ENCODE results near the gene MDN1. TPM values are rescaled to one million over a fixed set of nuclear protein-coding genes. Genes with fewer than 3 reads are reported as not detected.
"Not testable (repeated sequence)": the region's sequence is repeated elsewhere in the genome, so short reads cannot be mapped to it uniquely, and the experiment has no call there.

The MDN1 gene
- total RNA-seq, 4 donors from 2014 or later, result 7.1 to 46.5 (median 34.5) TPM

DNA sequence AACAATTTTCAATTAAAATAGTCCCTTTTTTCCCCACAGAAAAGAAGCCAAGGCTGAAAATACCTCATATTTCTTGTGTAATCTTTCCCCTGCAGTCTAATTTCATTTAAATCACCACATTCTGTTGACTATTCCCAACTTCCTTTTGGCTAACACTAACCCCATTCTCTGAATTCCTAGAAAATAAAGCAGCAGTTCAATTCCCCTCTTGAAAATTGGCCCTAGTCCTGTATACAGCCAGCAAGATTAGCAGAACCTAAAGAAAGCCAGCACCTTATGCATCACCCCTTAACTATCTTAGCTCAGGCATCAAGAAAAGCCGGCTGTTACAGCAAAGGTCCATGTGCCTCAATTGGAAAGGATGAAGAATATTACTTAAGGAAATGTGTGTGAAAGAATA lies 69.7 kb downstream of the MDN1 start:
- no peak overlapping the region for H3K4me3 ChIP-seq
- DNase-seq, result no peak
- no peaks in the 10 kb centered on the region for H3K4me1 ChIP-seq
- intact Hi-C loops (cut with DNase I; ENCODE audit: low total_unique reads), result no loop called here
- no peaks in the 10 kb centered on the region for H3K9me3 ChIP-seq
- no peaks in the 10 kb centered on the region for H3K27me3 ChIP-seq
- H3K27ac ChIP-seq, result no peak overlapping the region
- TF ChIP-seq CTCF (IDR thresholded peaks at IDR 0.05) (no peak), POLR2A (IDR thresholded peaks at IDR 0.05) (no peak)
- no peaks in the 10 kb centered on the region for H3K36me3 ChIP-seq

- no peaks in the 10 kb centered on the region for H3K4me1 ChIP-seq
- TF ChIP-seq POLR2A (IDR thresholded peaks at IDR 0.05) (no peak), CTCF (IDR thresholded peaks at IDR 0.05) (no peak)
- H3K9me3 ChIP-seq, result no peaks in the 10 kb centered on the region
- no peak overlapping the region for H3K4me3 ChIP-seq
- no peaks in the 10 kb centered on the region for H3K36me3 ChIP-seq
- DNase-seq, result no peak
- intact Hi-C loops (cut with DNase I; ENCODE audit: low total_unique reads), result no loop called here
- H3K27ac ChIP-seq, result no peak overlapping the region
- H3K27me3 ChIP-seq, result no peaks in the 10 kb centered on the region
Observed at GRCh38 chr6:89745716-89746115, 73.9 kb downstream of the MDN1 start.

DNA sequence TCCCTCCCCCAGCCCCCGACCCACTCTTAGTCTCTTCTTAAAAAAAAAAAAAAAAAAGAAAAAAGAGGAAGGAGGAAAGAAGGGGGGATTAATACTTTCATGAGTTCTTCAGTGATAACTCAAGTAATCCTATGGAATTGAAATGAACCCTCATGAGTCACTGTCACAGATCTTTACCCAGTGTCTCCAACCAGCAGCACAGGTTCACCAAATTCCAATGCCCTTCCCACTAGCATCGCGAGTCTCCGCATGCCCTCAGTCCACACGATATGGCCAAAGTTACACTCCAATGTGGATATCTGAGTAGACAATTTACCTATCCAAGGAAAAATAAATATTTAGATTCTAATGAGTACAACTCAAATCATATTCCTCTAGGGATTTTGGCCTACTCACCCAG lies 74.5 kb downstream of the MDN1 start:
- H3K36me3 ChIP-seq, result no peaks in the 10 kb centered on the region
- no peak for DNase-seq
- no peak overlapping the region for H3K27ac ChIP-seq
- no peaks in the 10 kb centered on the region for H3K4me1 ChIP-seq
- no peak overlapping the region for H3K4me3 ChIP-seq
- H3K9me3 ChIP-seq, result no peaks in the 10 kb centered on the region
- intact Hi-C loops (cut with DNase I; ENCODE audit: low total_unique reads), result no loop called here
- H3K27me3 ChIP-seq, result no peaks in the 10 kb centered on the region
- TF ChIP-seq CTCF (IDR thresholded peaks at IDR 0.05) (no peak), POLR2A (IDR thresholded peaks at IDR 0.05) (no peak)

GRCh38 chr6:89736893-89737292 lies 82.7 kb downstream of the MDN1 start:
- H3K36me3 ChIP-seq, result no peaks in the 10 kb centered on the region
- H3K4me3 ChIP-seq, result no peak overlapping the region
- H3K9me3 ChIP-seq, result no peaks in the 10 kb centered on the region
- DNase-seq, result no peak
- no peaks in the 10 kb centered on the region for H3K4me1 ChIP-seq
- H3K27ac ChIP-seq, result no peak overlapping the region
- intact Hi-C loops (cut with DNase I; ENCODE audit: low total_unique reads), result no loop called here
- no peaks in the 10 kb centered on the region for H3K27me3 ChIP-seq
- TF ChIP-seq POLR2A (IDR thresholded peaks at IDR 0.05), result no peak
- TF ChIP-seq CTCF (IDR thresholded peaks at IDR 0.05), result no peak

GRCh38 chr6:89734526-89734925 lies 85.1 kb downstream of the MDN1 start:
- H3K36me3 ChIP-seq, result no peaks in the 10 kb centered on the region
- H3K27ac ChIP-seq, result no peak overlapping the region
- no peaks in the 10 kb centered on the region for H3K9me3 ChIP-seq
- H3K27me3 ChIP-seq, result no peaks in the 10 kb centered on the region
- no peak for TF ChIP-seq POLR2A (IDR thresholded peaks at IDR 0.05)
- no peaks in the 10 kb centered on the region for H3K4me1 ChIP-seq
- H3K4me3 ChIP-seq, result no peak overlapping the region
- intact Hi-C loops (cut with DNase I; ENCODE audit: low total_unique reads), result no loop called here
- DNase-seq, result no peak

GRCh38 chr6:89731924-89732567 lies 87.5 kb downstream of the MDN1 start:
- DNase-seq, result no peak
- intact Hi-C loops (cut with DNase I; ENCODE audit: low total_unique reads), result no loop called here
- no peaks in the 10 kb centered on the region for H3K36me3 ChIP-seq
- H3K27ac ChIP-seq, result no peak overlapping the region
- TF ChIP-seq CTCF (IDR thresholded peaks at IDR 0.05) (no peak), POLR2A (IDR thresholded peaks at IDR 0.05) (no peak)
- H3K4me3 ChIP-seq, result no peak overlapping the region
- no peaks in the 10 kb centered on the region for H3K9me3 ChIP-seq
- no peaks in the 10 kb centered on the region for H3K27me3 ChIP-seq
- no peaks in the 10 kb centered on the region for H3K4me1 ChIP-seq

- H3K27me3 ChIP-seq; intact Hi-C loops (cut with DNase I; ENCODE audit: low total_unique reads); H3K4me3 ChIP-seq; H3K36me3 ChIP-seq; H3K27ac ChIP-seq; H3K4me1 ChIP-seq; H3K9me3 ChIP-seq; DNase-seq: not testable (repeated sequence)
Observed at GRCh38 chr6:89731262-89731661, 88.3 kb downstream of the MDN1 start.

Measured in uterus (tissue), 4 donors.